ENCODE data around the gene C19orf44.
"Not testable (repeated sequence)": the region's sequence is repeated elsewhere in the genome, so short reads cannot be mapped to it uniquely, and the experiment has no call there.

Gene C19orf44

DNA sequence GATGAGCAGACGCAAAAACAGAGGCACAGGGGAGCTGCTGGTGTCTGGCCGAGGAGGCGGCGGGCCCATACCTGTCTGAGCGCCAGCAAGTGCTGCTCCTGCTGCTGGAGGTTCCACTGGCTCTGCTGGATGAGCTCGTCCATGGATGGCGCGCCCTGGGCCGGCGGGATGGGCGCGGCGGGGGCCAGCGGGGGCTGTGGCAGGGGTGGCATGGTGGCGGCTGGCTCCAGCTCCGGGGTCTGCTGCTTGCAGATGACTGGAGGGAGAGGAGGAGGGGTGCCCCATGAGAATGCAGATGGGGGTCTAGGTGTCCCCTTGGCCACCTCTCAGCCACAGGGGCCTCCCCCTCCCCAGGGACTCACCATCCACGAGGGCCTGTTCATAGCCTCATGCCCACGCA, 39.2 kb downstream of the C19orf44 start:
- no peak for DNase-seq (ENCODE audit: low read depth, low spot score)

- no peak for DNase-seq (ENCODE audit: low read depth, low spot score)
These were observed 39.9 kb downstream of the C19orf44 start for GRCh38 chr19:16536130-16536529.

GRCh38 chr19:16537111-16537510, 40.9 kb downstream of the C19orf44 start:
- DNase-seq (ENCODE audit: low read depth, low spot score), result no peak

DNA sequence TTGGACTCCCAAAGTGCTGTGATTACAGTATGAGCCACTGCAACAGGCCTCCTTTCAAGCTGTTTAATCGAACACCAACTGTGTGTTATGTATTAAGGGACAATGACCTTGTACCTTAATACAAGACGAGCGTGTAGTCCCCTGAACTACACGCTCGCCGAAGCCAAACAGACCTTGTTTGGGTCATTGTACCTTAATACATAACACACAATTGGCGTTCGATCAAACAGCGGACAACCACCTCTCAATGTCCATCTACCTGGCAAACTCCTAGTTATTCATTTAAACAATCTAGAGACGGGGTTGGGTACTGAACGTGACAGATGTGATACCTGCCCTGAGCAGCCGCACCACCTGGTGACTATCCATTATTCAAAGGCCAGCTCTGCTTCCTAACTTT, 44.8 kb downstream of the C19orf44 start:
- DNase-seq (ENCODE audit: low read depth, low spot score), result no peak

DNA sequence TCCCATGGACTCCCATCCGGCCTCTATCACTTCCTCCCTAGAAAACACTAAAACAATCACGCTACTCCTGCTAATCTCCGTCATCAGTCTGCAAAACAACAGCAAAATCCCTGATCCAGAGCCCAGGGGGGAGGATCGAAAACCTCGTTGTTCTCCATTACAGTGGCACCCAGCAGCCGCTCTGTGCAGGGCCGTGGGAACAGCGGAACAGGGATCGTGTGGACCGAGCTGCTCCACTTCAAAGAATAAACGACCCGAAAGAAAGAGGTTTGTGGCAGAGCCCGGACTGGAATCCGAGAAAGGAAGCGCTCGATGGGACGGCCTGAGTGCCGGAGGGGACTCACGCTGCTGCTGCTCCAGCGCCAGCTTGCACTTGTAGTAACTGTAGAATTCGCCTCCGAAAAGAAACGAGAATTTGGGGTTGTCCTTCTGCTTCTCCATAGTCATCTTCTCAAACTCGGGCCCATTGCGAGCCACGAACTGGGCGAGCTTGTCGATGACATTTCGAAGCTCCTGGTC, 45.4 kb downstream of the C19orf44 start:
- no peak for DNase-seq (ENCODE audit: low read depth, low spot score)

DNA sequence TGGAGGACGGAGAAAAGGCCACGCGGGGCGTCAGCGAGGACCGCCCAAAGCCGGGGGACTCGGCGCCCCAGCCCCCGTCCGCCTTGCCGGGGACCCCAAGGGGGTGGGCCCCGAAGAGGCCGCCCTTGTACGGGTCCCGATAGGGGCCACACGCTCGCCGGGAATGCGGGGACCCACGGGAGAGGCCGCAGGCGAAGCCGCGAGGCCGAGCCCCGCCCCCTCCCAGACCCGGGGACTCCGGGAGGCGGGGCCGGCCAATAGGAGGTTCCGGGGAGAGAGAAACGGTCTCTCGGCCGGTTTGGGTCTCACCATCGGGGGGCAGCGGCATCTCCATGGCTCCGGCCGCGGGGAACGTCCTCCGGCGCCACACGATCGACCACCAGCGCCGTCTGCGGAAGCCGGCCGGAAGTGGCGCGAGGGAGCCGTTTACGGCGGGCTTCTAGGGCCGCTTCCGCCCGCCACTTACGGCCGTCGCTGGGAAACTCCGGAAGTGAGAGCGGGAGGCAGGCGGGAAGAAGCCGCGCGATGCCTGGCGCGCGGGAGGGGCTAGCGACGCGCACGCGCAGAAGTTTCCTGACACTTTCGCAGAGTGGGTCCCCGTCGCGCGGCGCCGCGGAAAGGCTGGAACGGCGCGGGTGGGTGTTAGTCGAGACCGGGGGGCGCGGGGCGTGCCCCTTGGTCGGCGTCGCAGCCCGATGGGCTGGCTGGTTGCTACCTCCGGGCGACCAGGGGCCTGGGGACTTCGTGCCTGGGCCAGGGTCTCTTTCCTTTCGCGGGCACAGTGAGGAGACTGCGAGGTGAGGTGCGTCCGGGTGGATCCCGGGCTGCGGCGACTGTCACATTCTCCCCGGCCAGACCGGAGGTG, 46.1 kb downstream of the C19orf44 start, which contains the start of gene CHERP:
TSS of gene CHERP (minus strand) at position 393 of the 865 bp plus-strand sequence. CDS start at position 334, 59 bp downstream.
- DNase-seq (ENCODE audit: low read depth, low spot score), result peak; percentile 91

DNA sequence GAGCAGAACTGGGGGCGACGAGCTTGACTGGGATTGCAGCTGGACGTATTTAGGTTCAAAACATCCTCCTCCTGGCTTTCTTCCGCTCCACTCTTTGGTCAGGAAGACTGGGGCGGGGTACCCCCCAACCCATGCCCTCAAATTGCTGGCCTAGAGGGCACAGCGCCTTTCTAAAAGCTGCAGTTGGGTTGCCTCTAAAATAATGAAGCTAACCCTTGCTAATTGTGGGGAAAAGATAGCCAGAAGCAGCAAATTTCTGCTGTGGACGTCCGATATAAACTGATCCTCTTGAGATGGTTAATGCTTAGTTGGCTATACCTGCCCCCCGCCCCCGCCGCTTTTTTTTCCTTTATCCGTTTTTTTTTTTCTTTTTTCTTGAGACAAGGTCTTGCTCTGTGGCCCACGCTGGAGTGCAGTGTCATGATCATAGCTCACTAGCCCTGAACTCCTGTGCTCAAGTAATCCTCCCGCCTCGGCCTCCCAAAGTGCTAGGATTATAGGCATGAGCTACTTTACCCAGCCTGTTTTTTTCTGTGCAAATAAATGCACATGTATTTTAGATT, 46.8 kb downstream of the C19orf44 start:
- no peak for DNase-seq (ENCODE audit: low read depth, low spot score)

DNA sequence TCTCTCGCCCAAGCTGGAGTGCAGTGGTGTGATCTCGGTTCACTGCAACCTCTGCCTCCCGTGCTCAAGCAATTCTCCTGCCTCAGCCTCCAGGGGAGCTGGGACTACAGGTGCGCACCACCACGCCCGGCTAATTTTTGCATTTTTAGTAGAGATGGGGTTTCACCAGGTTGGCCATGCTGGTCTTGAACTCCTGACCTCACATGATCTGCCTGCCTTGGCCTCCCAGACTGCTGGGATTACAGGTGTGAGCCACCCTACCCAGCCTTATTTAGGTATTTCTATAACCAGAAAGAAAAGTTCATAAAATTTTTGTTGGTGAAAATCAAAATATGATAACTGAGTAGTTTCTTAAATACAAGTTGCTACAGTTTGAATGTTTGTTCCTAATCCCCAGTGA, 47.5 kb downstream of the C19orf44 start:
- DNase-seq (ENCODE audit: low read depth, low spot score), result not testable (repeated sequence)

GRCh38 chr19:16544473-16545231, 48.5 kb downstream of the C19orf44 start:
- DNase-seq (ENCODE audit: low read depth, low spot score), result no peak

DNA sequence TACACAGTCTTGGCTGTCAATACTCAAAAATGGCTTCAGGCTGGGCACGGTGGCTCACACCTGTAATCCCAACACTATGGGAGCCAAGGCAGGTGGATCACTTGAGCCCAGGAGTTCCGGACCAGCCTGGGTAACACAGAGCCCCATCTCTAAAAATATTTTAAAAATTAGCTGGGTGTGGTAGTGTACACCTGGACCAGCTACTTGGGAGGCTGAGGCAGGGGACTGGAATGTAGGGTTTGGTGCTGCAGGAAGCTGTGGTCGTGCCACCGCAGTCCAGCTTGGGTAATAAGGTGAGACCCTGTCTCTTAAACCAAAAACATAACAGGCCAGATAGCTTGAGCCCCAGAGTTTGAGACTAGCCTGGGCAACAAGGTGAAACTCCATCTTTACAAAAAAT, 52.8 kb downstream of the C19orf44 start:
- no peak for DNase-seq (ENCODE audit: low read depth, low spot score)

DNA sequence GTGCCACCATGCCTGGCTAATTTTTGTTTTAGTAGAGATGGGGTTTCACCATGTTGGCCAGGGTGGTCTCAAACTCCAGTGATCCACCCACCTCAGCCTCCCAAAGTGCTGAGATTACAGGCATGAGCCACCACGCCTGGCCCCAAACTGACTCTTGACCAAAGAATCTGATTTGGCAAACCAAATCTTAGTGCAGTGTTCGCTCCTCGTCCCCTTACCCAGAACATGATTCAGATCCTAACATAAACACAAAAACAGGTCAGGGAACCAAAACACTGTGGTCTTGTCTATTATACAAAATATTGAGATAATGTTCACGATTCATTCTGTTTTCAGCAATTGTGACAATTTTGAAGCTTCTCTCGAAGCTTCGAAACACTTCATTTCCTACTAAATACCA, 55.7 kb downstream of the C19orf44 start:
- not testable (repeated sequence) for DNase-seq (ENCODE audit: low read depth, low spot score)

DNA sequence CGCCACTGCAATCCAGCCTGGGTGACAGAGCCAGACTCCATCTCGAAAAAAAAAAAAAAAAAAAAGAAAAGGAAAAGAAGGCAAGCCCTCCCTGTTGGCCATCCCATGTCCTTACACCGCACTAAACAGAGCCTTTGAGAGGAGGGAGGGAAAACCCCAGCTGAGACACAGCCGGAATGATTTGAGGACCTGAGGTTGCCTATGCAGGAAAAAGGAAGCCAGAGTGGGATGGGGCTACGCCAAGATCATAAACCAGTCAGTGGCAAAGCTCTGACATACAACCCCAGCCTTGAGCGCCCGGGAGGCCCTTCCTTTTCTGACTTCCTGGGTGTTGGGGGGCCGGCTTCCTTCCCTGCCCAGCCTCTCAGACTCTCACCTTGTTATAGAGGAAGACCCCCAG, 58.6 kb downstream of the C19orf44 start:
- DNase-seq (ENCODE audit: low read depth, low spot score), result no peak

- no peak for DNase-seq (ENCODE audit: low read depth, low spot score)
These were observed 63.6 kb downstream of the C19orf44 start for GRCh38 chr19:16559780-16560276.

DNA sequence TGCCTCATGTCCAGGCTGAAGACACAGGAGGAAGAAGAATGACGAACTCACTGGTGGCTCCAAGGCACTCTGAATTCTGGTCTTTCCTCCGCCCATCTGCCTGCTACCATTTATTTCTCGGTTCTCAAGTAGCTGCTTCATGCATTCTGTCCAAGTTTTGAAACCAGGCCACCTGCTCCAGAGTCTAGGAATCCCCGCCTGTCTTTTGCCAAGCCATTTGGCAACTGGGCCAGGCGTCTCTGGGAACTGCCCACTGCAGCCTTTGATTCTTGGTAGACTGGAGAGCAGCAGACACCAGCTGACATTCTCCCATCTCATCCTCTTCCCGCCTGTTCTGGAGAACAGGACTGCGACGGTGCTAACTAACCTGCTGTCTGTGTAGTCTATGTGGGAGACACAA, 65.2 kb downstream of the C19orf44 start:
- no peak for DNase-seq (ENCODE audit: low read depth, low spot score)

DNA sequence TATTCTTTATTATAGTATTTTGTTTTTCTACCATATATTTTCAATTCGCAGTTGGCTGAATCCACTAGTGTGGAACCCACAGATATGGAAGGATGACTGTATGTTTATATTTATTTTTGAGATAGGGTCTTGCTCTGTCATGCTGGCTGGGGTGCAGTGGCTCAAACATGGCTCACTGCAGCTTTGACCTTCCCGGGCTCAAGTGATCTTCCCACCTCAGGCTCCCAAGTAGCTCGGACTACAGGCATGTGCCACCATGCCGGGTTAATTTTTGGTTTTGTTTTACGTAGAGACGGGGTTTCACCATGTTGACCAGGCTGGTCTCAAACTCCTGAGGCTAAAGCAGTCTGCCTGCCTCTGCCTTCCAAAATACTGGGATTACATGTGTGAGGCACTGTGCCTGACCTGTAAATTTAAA, 66.4 kb downstream of the C19orf44 start:
- no peak for DNase-seq (ENCODE audit: low read depth, low spot score)

DNA sequence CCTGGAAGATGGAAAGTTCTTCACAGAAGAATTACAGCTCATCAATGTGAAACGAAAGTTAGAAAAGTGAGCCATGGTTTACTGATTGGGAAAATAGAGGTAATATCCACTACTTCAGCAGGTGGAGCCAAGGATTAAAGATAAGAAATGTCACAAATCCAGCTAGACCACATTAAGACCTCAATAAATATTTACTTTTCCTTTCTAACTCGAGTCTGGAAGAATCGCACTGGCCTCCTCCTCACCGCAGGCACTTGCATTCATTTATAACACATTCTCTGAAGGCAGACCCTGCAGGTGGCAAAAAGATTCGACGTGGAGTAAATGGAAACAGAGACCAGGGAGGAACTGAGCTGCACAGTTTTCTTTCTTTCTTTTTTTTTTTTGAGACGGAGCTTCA, 68.6 kb downstream of the C19orf44 start:
- no peak for DNase-seq (ENCODE audit: low read depth, low spot score)

- peak; percentile 76 for DNase-seq (ENCODE audit: low read depth, low spot score)
These were observed 70.0 kb downstream of the C19orf44 start for GRCh38 chr19:16566161-16566560.

DNA sequence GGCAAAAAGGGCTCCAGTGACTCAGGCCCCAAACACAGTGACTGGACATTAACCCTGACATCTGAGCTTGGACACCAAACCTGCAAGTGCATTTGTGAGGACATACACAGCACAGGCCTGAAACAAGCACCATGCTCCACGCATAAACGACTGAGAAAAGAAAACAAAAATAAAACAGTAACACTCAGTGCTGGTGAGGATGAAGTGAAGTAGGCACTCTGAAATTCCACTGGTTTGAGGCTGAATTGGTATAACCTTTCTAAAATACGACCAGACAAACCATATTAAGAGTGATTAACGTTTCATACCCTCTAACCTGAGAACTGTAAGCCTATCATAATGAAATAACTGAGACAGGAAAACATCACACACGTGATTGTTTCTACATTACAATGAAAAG, 70.5 kb downstream of the C19orf44 start:
- no peak for DNase-seq (ENCODE audit: low read depth, low spot score)

GRCh38 chr19:16569609-16570320, 73.6 kb downstream of the C19orf44 start:
- DNase-seq (ENCODE audit: low read depth, low spot score), result no peak
